K562 (cell line): Measurements from ENCODE around the gene OSGIN1. TPM values are rescaled to one million over a fixed set of nuclear protein-coding genes. Genes with fewer than 3 reads are reported as not detected.

Experiments used
- ATAC-seq: fragments of 200-7000 bp; cut with Tn5 transposase; 3 replicates; pipeline ENCODE4 v1.9.1; 2020; ENCODE audit warnings: moderate library complexity
- BruUV-seq: library from RNA; stranded (reverse); fragments of 400-500 nt; replicated peaks from 2 replicates; lab custom pipeline; 2021; lab: Mats Ljungman, UMichigan
- CTCF ChIA-PET: fragments of 300-600 bp; formaldehyde crosslinking; extraction: SDS; loops from one replicate; lab custom pipeline; 2021; ENCODE audit warnings: low intra/inter-chr PET ratio; lab: Yijun Ruan, JAX
- POLR2A ChIA-PET: fragments of 300-600, 350-650 bp; sonication (Branson Sonifier 250); formaldehyde crosslinking; extraction: SDS; loops from one replicate; lab custom pipeline; 2021; ENCODE audit warnings: antibody characterized with exemption, inconsistent platforms; lab: Yijun Ruan, JAX
- DNase-seq, 4 experiments: peaks; one replicate each; pipeline versions ENCODE4 v3.0.0 to v3.0.0-alpha.2; 2011 to 2018; ENCODE audit warnings: low spot score in 3 of 4, mixed read lengths in 3 of 4; ENCODE audit errors: extremely low read depth in 1 of 4
- FAIRE-seq: peaks from 2 replicates; lab custom pipeline; 2011; peaks lifted over from hg19 to GRCh38; lab: Jason Lieb, UNC
- H2AFZ ChIP-seq: 2 replicates; pipeline ENCODE4 v1.6.0; 2011; ENCODE audit warnings: low read depth, low read length, control low read depth, inconsistent platforms
- H3K27ac ChIP-seq: fragments of 200-600 bp; 3 replicates; pipeline ENCODE4 v1.8.0; 2011; ENCODE audit warnings: low read depth, mild to moderate bottlenecking, control low read depth, inconsistent platforms, low read length, moderate library complexity, mixed read lengths; ENCODE audit errors: extremely low read depth
- H3K27me3 ChIP-seq, 2 experiments: fragments of 300-600 bp in 1 of 2; 2 replicates in 1 of 2; 3 replicates in 1 of 2; pipeline versions ENCODE4 v1.6.0 to v1.8.0; 2011; ENCODE audit warnings: inconsistent platforms in 2 of 2, low read length in 2 of 2, mild to moderate bottlenecking in 1 of 2, mixed read lengths in 1 of 2, moderate library complexity in 1 of 2; ENCODE audit not compliant: control insufficient read depth in 2 of 2, insufficient read depth in 2 of 2
- H3K36me3 ChIP-seq: fragments of 300-600 bp; 3 replicates; pipeline ENCODE4 v1.8.0; 2011; ENCODE audit warnings: mild to moderate bottlenecking, low read length, inconsistent platforms; ENCODE audit not compliant: control insufficient read depth, insufficient read depth
- H3K4me1 ChIP-seq, 2 experiments: fragments of 200-600 bp in 1 of 2; replicated peaks in 1 of 2; 2 replicates in 1 of 2; 3 replicates in 1 of 2; pipeline versions ENCODE4 v1.5.1 to v1.8.0; 2011; ENCODE audit warnings: inconsistent platforms in 2 of 2, low read length in 2 of 2, mild to moderate bottlenecking in 1 of 2, mixed read lengths in 1 of 2, moderate library complexity in 1 of 2; ENCODE audit not compliant: control insufficient read depth in 2 of 2, insufficient read depth in 2 of 2
- H3K4me2 ChIP-seq: 2 replicates; pipeline ENCODE4 v1.6.1; 2011; ENCODE audit warnings: low read length, control low read depth, inconsistent platforms, mixed read lengths; ENCODE audit not compliant: insufficient read depth
- H3K4me3 ChIP-seq: fragments of 200-600 bp; sonication (generic), shearing (Covaris generic); 2 replicates; pipeline ENCODE4 v1.5.1; 2016; ENCODE audit warnings: control low read depth, inconsistent platforms
- H3K79me2 ChIP-seq: fragments of 200-600 bp; 3 replicates; pipeline ENCODE4 v1.8.0; 2011; ENCODE audit warnings: low read length, inconsistent platforms; ENCODE audit not compliant: control insufficient read depth, insufficient read depth
- H3K9ac ChIP-seq, 2 experiments: 2 replicates each; pipeline versions ENCODE4 v1.6.0 to v1.6.1; 2011; ENCODE audit warnings: low read depth in 2 of 2, low read length in 2 of 2, control low read depth in 1 of 2, inconsistent platforms in 1 of 2, mild to moderate bottlenecking in 1 of 2, mixed read lengths in 1 of 2; ENCODE audit not compliant: insufficient read depth in 1 of 2
- H3K9me1 ChIP-seq: one replicate; pipeline ENCODE4 v1.6.0; 2011; ENCODE audit warnings: inconsistent platforms, mild to moderate bottlenecking, low read length, moderate library complexity; ENCODE audit not compliant: control insufficient read depth, insufficient read depth
- H3K9me3 ChIP-seq: replicated peaks from 2 replicates; pipeline ENCODE4 v1.5.1; 2011; ENCODE audit warnings: low read depth, low read length, inconsistent platforms; ENCODE audit not compliant: control insufficient read depth, insufficient read depth
- H4K20me1 ChIP-seq: replicated peaks from 2 replicates; pipeline ENCODE4 v1.6.1; 2011; ENCODE audit warnings: low read length, inconsistent platforms, mixed read lengths; ENCODE audit not compliant: control insufficient read depth, insufficient read depth
- BCOR ChIP-seq: fragments of 450-650 bp; IDR thresholded peaks from 2 replicates; pipeline ENCODE4 v1.6.1; 2016
- CBX1 ChIP-seq: sonication (generic); IDR thresholded peaks from 2 replicates; pipeline ENCODE4 v1.6.1; 2016; ENCODE audit warnings: antibody characterized with exemption, low read depth, mild to moderate bottlenecking
- CBX3 ChIP-seq, 2 experiments: IDR thresholded peaks; 1 replicate in 1 of 2; 2 replicates in 1 of 2; pipeline ENCODE4 v1.6.1; 2012; ENCODE audit warnings: inconsistent platforms in 2 of 2, low read length in 2 of 2, borderline replicate concordance in 1 of 2, control low read depth in 1 of 2
- DPF2 ChIP-seq: fragments of 450-650 bp; IDR thresholded peaks from 2 replicates; pipeline ENCODE4 v1.6.1; 2016
- EP300 ChIP-seq: IDR thresholded peaks from 2 replicates; pipeline ENCODE4 v1.6.1; 2012; ENCODE audit warnings: low read length, improper control_type of control experiment
- FOXM1 ChIP-seq, 2 experiments: fragments of 450-650 bp in 1 of 2; sonication (generic) in 1 of 2; formaldehyde crosslinking in 1 of 2; IDR thresholded peaks; 2 replicates each; pipeline versions ENCODE4 v1.6.1 to v1.9.0; 2017 to 2022; ENCODE audit warnings: low read depth in 2 of 2, mild to moderate bottlenecking in 2 of 2, missing genetic modification reagents in 1 of 2, moderate library complexity in 1 of 2
- HDAC1 ChIP-seq, 2 experiments: fragments of 450-650 bp; IDR thresholded peaks; 2 replicates each; pipeline ENCODE4 v1.6.1; 2016 to 2017; ENCODE audit warnings: inconsistent platforms in 1 of 2, mild to moderate bottlenecking in 1 of 2, moderate library complexity in 1 of 2
- HDAC2 ChIP-seq: fragments of 450-650 bp; IDR thresholded peaks from 2 replicates; pipeline ENCODE4 v1.6.1; 2016; ENCODE audit warnings: mild to moderate bottlenecking
- IRF2 ChIP-seq: sonication (generic); formaldehyde crosslinking; IDR thresholded peaks from 2 replicates; pipeline ENCODE4 v1.8.1; 2022; ENCODE audit warnings: mild to moderate bottlenecking, missing genetic modification reagents
- KDM1A ChIP-seq, 2 experiments: fragments of 450-650 bp; IDR thresholded peaks; 2 replicates each; pipeline ENCODE4 v1.6.1; 2016; ENCODE audit warnings: mild to moderate bottlenecking in 2 of 2
- LEF1 ChIP-seq: fragments of 450-650 bp; IDR thresholded peaks from 2 replicates; pipeline ENCODE4 v1.6.1; 2016; ENCODE audit warnings: mild to moderate bottlenecking
- NRF1 ChIP-seq, 2 experiments: fragments of 450-650 bp; IDR thresholded peaks in 1 of 2; conservative IDR thresholded peaks in 1 of 2; 2 replicates each; pipeline ENCODE4 v1.6.1; 2014; ENCODE audit warnings: mild to moderate bottlenecking in 2 of 2
- RBM15 ChIP-seq: fragments of 200-400 bp; formaldehyde crosslinking; IDR thresholded peaks from 2 replicates; pipeline ENCODE4 v1.6.1; 2018; ENCODE audit warnings: mild to moderate bottlenecking, low read length, moderate library complexity; ENCODE audit not compliant: insufficient read depth
- RBM25 ChIP-seq: fragments of 200-400 bp; formaldehyde crosslinking; IDR thresholded peaks from 2 replicates; pipeline ENCODE4 v1.6.1; 2018; ENCODE audit warnings: low read length, low read depth, moderate library complexity; ENCODE audit not compliant: severe bottlenecking
- RCOR1 ChIP-seq, 2 experiments: IDR thresholded peaks; 2 replicates each; pipeline ENCODE4 v1.6.1; 2012; ENCODE audit warnings: low read depth in 2 of 2, low read length in 2 of 2, borderline replicate concordance in 1 of 2, improper control_type of control experiment in 1 of 2
- SMARCA5 ChIP-seq: fragments of 450-650 bp; IDR thresholded peaks from 2 replicates; pipeline ENCODE4 v1.6.1; 2016
- SMARCE1 ChIP-seq: fragments of 450-650 bp; IDR thresholded peaks from 2 replicates; pipeline ENCODE4 v1.7.1; 2016; ENCODE audit warnings: mild to moderate bottlenecking
- SRSF7 ChIP-seq: fragments of 200-400 bp; formaldehyde crosslinking; optimal IDR thresholded peaks from 2 replicates; pipeline ENCODE3; 2017; ENCODE audit warnings: mild to moderate bottlenecking, low read depth, low read length
- TAF9B ChIP-seq: fragments of 450-650 bp; IDR thresholded peaks from 2 replicates; pipeline ENCODE4 v1.6.1; 2018; ENCODE audit warnings: mild to moderate bottlenecking; ENCODE audit not compliant: partially characterized antibody
- ZNF431 ChIP-seq: sonication (generic); formaldehyde crosslinking; IDR thresholded peaks from 2 replicates; pipeline ENCODE4 v1.8.0; 2022; ENCODE audit warnings: mild to moderate bottlenecking, missing genetic modification reagents
- WGBS: fragments of 100-300 bp; shearing (Covaris generic); methylation state at CpG from one replicate; pipeline ENCODE4 v1.1.6; 2016; ENCODE audit warnings: low coverage, mixed read lengths; ENCODE audit not compliant: insufficient coverage; ENCODE audit errors: missing lambda C conversion rate; 5-methylcytosine and 5-hydroxymethylcytosine counted together
- in situ Hi-C: fragments of 300-500 bp; cut with MboI; formaldehyde crosslinking; loops from 4 replicates; pipeline ENCODE4 v1.15.0; 2018; ENCODE audit warnings: inconsistent platforms, mixed read lengths
- intact Hi-C: fragments of 100-400 bp; cut with micrococcal nuclease; formaldehyde crosslinking; loops from 2 replicates; pipeline ENCODE4 v1.14.2; 2022
- polyA plus RNA-seq, 8 experiments: library from polyadenylated mRNA; depleted of rRNA in 4 of 8; stranded (reverse) in 5 of 8; unstranded in 3 of 8; fragments of >200 nt; fragmentation: Nextera tagmentation in 2 of 8; fragmentation: Illumina TruSeq in 1 of 8; extraction: Ambion mirVana in 2 of 8; extraction: Trizol in 1 of 8; gene quantifications; 2 replicates each; pipeline versions ENCODE4 v1.2.1 to v1.2.3, GENCODE V29; 2011 to 2014; ENCODE audit warnings: inconsistent platforms in 1 of 8, missing spikeins in 1 of 8
- total RNA-seq, 7 experiments: library from RNA; depleted of rRNA in 6 of 7; stranded (reverse); fragments of >200 nt in 6 of 7; fragmentation: Illumina TruSeq in 2 of 7; extraction: Trizol in 2 of 7; gene quantifications; 2 replicates each; pipeline versions ENCODE4 v1.2.1 to v1.2.3, GENCODE V29; 2011 to 2021; ENCODE audit warnings: low replicate concordance in 1 of 7

OSGIN1 gene
- total and polyA plus RNA-seq, 9 of the 15 experiments (the other 6 are each of a cell fraction or from before 2014, with no cell fraction given), result 0.03 to 3.6 (median 1.6) TPM

DNA sequence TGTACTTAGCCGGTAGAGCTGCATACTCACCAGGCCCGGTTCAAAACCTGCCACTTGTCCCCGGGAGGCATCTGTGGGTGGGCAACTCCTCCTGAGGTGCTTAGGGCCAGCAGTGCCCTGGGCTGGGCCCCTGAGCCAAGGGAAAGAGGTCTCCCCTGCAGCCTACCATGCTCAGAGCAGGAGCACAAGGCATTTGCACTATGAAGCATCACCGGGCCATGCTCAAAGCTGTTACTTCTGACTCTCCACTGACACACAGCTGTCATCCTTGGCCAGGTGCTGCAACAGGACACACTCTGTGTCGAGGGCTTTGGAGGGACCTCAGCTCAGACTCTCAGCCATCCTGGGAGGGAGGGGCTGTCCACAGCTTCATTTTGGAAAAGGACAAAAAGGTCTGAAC lies 52.4 kb downstream of the OSGIN1 start:
- no peaks in the 10 kb centered on the region for H3K36me3 ChIP-seq
- ATAC-seq, result no peak
- peaks cover 9% of the 10 kb centered on the region; the same call in 1 of the 2 replicates for H4K20me1 ChIP-seq
- TF ChIP-seq FOXM1 (IDR thresholded peaks at IDR 0.05; ENCODE audit: low read depth) (no peak), FOXM1 (CRISPR knock-in tag; IDR thresholded peaks at IDR 0.05; ENCODE audit: low read depth) (no peak), IRF2 (no peak), SMARCE1 (no peak), TAF9B (no peak), EP300 (no peak)
- TF ChIP-seq, all 486 proteins: peak for 0
- BruUV-seq, result no TSS peak
- intact Hi-C loops (no loop called here), in situ Hi-C loops (no loop called here)
- Histone ChIP-seq H3K4me1 (no peaks in the 10 kb centered on the region; a peak in 1 of 5 replicates), H3K9ac (no peak overlapping the region; a peak in 1 of 4 replicates), H3K4me2 (no peak overlapping the region), H3K27me3 (peaks cover 45 to 69% of the 10 kb centered on the region in 2 experiments), H3K79me2 (no peaks in the 10 kb centered on the region), H3K4me3 (no peak overlapping the region), H3K9me3 (no peaks in the 10 kb centered on the region), H2AFZ (no peak overlapping the region), H3K27ac (no peak overlapping the region), H3K9me1 (no peaks in the 10 kb centered on the region)
- 0% methylated on average over 5 of the region's 5 CpGs for WGBS
- ChIA-PET POLR2A (interaction anchor here (0.5 kb wide), 2 partner anchors 15 to 52 kb away, joined by 3 to 4 read pairs; no protein-coding TSS in a partner anchor), CTCF (no interaction called here)
- no peak for DNase-seq
- no peak for FAIRE-seq

DNA sequence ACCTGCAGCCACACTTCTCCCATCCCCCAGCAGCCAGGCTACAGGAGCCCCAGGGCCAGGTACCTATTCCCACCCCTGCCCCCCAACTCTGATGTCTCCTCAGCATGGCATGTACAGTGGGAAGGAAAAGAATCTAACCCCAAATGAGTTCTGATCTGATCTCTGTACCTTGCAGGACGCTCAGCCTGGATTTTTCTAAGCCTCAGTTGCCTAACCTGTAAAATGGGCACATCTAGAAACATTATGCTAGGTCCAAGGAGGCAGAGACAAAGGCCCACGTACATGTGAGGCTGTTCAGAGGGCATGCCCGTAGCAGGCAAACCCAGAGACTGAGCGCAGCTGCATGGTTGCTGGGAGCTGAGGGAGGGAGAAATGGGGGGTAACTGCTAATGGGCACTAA lies 54.5 kb downstream of the OSGIN1 start:
- ChIA-PET POLR2A (interaction anchor here (0.6 to 0.7 kb wide), 2 partner anchors 78 to 105 kb away, joined by 3 read pairs; no protein-coding TSS in a partner anchor), CTCF (no interaction called here)
- Histone ChIP-seq H4K20me1 (no peaks in the 10 kb centered on the region; the same call in 1 of the 2 replicates), H3K4me3 (no peak overlapping the region), H3K9me1 (no peaks in the 10 kb centered on the region), H2AFZ (no peak overlapping the region), H3K79me2 (no peaks in the 10 kb centered on the region), H3K9me3 (no peaks in the 10 kb centered on the region), H3K9ac (no peak overlapping the region), H3K4me1 (peaks cover 0 to 4% of the 10 kb centered on the region in 2 experiments; a peak in 3 of 5 replicates), H3K36me3 (no peaks in the 10 kb centered on the region), H3K27me3 (peaks cover 26 to 47% of the 10 kb centered on the region in 2 experiments), H3K4me2 (no peak overlapping the region), H3K27ac (no peak overlapping the region)
- no TSS peak for BruUV-seq
- no peak for FAIRE-seq
- in situ Hi-C loops, result no loop called here
- 12% methylated on average over 4 of the region's 4 CpGs for WGBS
- intact Hi-C loops, result no loop called here
- ATAC-seq, result no peak
- DNase-seq, result no peak
- TF ChIP-seq NRF1 (conservative IDR thresholded peaks at IDR 0.05 in 1 of 2, IDR thresholded peaks at IDR 0.05 in 1 of 2) (no peak), CBX3 (IDR thresholded peaks at IDR 0.05; ENCODE audit: borderline replicate concordance in 1 of 2, low read length in 2 of 2) (peak in 1 of 2 experiments; percentile 29; a peak in 1 of 3 replicates), RBM15 (no peak), RCOR1 (IDR thresholded peaks at IDR 0.05; ENCODE audit: borderline replicate concordance in 1 of 2, low read depth in 2 of 2, low read length in 2 of 2) (peak in 1 of 2 experiments; percentile 77; a peak in 1 of 4 replicates), RBM25 (peak; percentile 98), BCOR (peak; percentile 97), HDAC2 (peak; percentile 76; the same call in 1 of the 2 replicates), ZNF431 (0 out of 2 replicates have a peak, but pooled peaks have one; percentile 20), CBX1 (peak; percentile 82), HDAC1 (IDR thresholded peaks at IDR 0.05) (peak in 1 of 2 experiments; percentile 50; a peak in 1 of 4 replicates), DPF2 (no peak), KDM1A (IDR thresholded peaks at IDR 0.05) (peak in 1 of 2 experiments; percentile 93; a peak in 3 of 4 replicates), SRSF7 (no peak), SMARCA5 (peak; percentile 91), LEF1 (no peak)
